Measurements from ENCODE around the gene SCMH1.

SCMH1 gene

GRCh38 chr1:40987439-40988276 lies 254.4 kb downstream of the SCMH1 start:
- DNase-seq, result no peak

GRCh38 chr1:40986956-40987355 lies 255.2 kb downstream of the SCMH1 start:
- no peak for DNase-seq

DNA sequence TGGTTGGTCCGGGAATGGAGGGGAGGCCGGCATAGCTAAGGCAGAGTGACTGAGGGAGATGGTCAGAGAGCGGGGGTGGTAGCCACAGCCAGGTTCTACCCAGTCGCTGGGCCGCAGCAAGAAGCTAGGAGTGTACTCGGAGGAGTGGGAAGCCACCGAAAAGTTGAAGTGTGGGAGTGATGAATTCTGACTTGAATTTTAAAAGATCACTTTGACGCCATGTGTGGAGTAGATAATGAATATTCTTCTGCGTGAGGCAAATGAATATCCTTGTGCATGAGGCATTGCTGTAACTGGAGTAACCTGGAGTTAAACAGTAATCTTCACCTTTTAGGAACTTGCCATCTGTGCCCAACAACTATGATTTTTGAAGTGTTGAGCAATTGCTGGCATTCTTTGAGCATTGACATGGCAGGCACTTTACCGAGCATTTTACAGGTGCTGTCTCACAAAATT lies 255.8 kb downstream of the SCMH1 start:
- no peak for DNase-seq

DNA sequence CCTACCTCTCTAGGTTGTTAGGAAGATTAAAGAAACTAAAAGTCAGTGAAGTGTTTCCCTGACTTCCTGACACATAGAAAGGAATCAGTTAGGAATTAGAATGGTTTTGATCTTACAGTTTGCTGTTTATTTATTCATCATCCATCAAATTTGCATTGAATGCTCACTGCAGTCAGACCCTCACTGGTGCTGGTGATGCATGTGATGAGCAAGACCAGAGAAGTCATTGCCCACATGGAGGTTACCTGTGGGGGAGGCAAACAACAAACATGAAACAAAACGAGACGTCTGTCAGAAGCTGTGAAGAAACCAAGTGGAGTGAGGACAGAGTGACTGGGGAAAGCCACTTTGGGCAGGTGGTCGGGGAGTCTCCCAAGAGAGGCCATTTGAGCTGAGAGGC lies 256.2 kb downstream of the SCMH1 start:
- no peak for DNase-seq

GRCh38 chr1:40985161-40985560 lies 256.9 kb downstream of the SCMH1 start:
- DNase-seq, result no peak

GRCh38 chr1:40984531-40984930 lies 257.6 kb downstream of the SCMH1 start:
- DNase-seq, result no peak

DNA sequence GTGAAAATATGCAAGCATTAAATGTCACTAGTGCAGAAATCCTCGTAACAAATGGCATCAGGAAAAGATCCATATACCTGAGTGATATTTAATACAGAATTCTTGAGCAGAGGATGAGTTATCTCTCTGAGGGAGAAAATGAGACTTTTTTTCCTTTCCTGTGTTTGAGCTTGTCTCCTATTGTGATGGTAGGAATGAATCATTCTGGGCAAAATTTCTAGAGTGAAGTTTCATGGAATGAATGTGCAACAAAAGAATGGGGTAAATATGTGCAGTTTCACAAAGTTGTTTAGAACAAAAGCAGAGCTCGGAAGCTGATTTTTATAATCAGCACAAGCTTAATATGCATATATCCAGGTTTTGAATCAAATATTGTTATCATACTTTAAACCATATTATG lies 258.0 kb downstream of the SCMH1 start:
- DNase-seq, result no peak

- DNase-seq, result no peak
These were observed 258.8 kb downstream of the SCMH1 start for GRCh38 chr1:40983286-40983685.

- no peak for DNase-seq
These were observed 259.4 kb downstream of the SCMH1 start for GRCh38 chr1:40982721-40983120.

DNA sequence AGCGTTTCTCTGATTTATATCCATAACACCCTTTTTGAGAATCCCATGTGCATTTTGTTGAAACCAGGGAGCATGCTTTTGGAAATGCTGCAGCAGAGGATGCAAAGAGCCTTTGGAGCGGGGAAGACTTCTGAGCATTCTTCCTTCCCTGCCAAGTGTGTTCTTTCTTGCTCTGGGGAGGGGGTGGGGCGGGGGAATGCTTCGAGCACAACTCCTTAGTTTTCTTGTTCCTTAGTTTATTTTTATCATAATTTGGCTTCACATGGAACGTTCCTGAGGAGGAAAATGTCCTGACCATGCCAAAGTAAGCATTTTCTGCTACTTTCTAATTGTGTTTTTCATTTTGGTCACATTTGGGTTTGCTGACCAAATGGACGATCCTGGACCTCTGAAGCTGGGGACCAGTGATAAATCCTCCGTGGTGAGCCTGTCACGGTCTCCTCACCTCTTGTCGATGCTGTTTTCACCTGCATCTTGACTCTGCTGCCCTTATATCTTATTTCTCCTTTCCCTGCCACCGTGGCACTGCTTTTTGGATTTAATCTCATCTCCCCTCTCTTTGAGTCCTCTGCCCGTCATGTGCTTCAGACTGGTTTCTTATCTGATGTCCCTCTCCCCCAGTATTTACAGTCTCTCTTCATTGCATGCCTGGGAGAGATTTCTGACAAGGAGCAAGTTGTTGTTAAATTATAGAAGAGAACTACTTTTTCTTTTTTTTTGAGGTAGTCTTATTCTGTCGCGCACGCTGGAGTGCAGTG lies 260.2 kb downstream of the SCMH1 start:
- no peak for DNase-seq

- DNase-seq, result peak; percentile 40 to 45
These were observed 261.5 kb downstream of the SCMH1 start for GRCh38 chr1:40980453-40981121.

GRCh38 chr1:40980068-40980452 lies 262.0 kb downstream of the SCMH1 start:
- no peak for DNase-seq

GRCh38 chr1:40979241-40980067 lies 262.7 kb downstream of the SCMH1 start, which contains the start of gene CTPS1:
CTPS1 (plus strand) TSS chr1:40979696; CDS start chr1:40983291, 3,595 bp downstream.
- DNase-seq, result peak; percentile 94 to 95

DNA sequence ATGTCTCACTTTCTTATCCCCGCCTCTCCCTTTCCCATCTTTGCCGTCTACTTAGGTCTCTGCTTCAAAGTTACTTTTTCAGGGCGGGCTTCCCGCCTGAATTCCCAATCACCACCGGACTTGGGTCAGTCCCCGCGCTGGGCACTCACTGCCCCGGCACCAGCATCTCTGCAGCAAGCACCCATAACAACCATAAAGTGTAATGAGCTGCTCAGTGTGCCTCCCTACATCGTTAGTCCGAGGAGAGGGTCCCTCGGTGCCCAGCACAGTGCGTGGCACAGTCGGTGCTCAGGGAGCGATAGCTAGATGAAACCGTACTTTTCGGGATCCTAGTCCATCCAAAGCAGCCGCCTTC lies 263.2 kb downstream of the SCMH1 start:
- DNase-seq, result no peak

DNA sequence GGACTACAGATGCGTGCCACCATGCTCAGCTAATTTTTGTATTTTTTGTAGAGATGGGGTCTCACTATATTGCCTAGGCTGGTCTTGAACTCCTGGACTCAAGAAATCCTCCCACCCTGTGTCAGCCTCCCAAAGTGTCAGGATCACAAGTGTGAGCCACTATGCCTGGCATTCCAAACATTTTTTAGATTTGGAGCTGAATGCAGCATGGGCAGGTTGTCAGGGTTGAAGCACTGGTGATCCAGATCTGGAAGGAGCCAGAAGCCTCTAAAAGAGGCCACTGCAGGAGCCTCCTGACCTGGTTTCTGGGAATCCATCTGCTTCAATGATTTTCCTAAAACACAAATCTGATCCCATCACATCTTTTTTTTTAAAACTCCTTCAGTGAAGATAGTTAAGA lies 264.4 kb downstream of the SCMH1 start:
- no peak for DNase-seq
